ENCODE data around the gene INPP5F. TPM values are rescaled to one million over a fixed set of nuclear protein-coding genes. Genes with fewer than 3 reads are reported as not detected.
A peak's percentile ranks its signal among the peaks of the same experiment; 100 is the strongest.

The INPP5F gene
- total and polyA plus RNA-seq, 9 of the 15 experiments (the other 6 are each of a cell fraction or from before 2014, with no cell fraction given) = 1.6 to 7.3 (median 6.0) TPM

DNA sequence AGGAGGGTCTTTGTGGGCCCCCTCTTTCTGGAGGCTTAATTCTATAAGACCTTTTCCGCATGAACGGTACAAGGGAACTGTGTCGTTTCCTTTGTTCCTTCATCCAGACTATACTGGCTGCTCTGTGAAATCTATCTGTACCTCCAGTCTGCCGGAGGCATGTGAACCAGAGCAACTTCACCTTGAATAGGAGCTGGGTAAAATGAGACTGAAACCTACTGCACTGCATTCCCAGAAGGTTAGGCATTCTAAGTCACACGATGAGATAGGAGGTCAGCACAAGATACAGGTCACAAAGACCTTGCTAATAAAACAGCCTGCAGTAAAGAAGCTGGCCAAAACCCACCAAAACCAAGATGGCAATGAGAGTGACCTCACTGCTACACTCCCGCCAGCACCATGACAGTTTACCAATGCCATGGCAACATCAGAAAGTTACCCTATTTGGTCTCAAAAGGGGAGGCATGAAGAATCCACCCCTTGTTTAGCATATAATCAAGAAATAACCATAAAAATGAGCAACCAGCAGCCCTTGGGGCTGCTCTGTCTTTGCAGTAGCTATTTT, 36.8 kb upstream of the INPP5F start:
- 60% methylated on average over 6 of the region's 6 CpGs for WGBS (ENCODE audit: insufficient coverage, low coverage, missing lambda C conversion rate)
- H3K4me1 ChIP-seq (replicated peaks in 1 of 2; ENCODE audit: control insufficient read depth in 2 of 2, insufficient read depth in 2 of 2, low read length in 2 of 2) = peaks cover 10 to 13% of the 10 kb centered on the region in 2 experiments; a peak in 4 of 5 replicates
- in situ Hi-C loops (cut with MboI) (loop anchor here (5.0 kb wide), 1 partner anchor 168 kb away; no protein-coding TSS in a partner anchor), intact Hi-C loops (cut with micrococcal nuclease) (loop anchor here (5.0 kb wide), 4 partner anchors 38 to 648 kb away; partner anchors contain the start of gene INPP5F)
- ATAC-seq (no peak), FAIRE-seq (no peak), DNase-seq (ENCODE audit: extremely low read depth in 1 of 4, low spot score in 3 of 4) (no peak)
- ChIA-PET POLR2A (no interaction called here), CTCF (ENCODE audit: low intra/inter-chr PET ratio) (interaction anchor here (0.6 kb wide), 2 partner anchors 171 to 284 kb away, joined by 3 to 6 read pairs; no protein-coding TSS in a partner anchor)
- no TSS peak for BruUV-seq (replicated peaks)
- no peaks in the 10 kb centered on the region for H3K79me2 ChIP-seq (ENCODE audit: control insufficient read depth, insufficient read depth, low read length)
- H3K36me3 ChIP-seq (ENCODE audit: control insufficient read depth, insufficient read depth, low read length) = no peaks in the 10 kb centered on the region
- no peaks in the 10 kb centered on the region for H3K9me1 ChIP-seq (ENCODE audit: control insufficient read depth, insufficient read depth, low read length)
- TF ChIP-seq, protein P1, sequence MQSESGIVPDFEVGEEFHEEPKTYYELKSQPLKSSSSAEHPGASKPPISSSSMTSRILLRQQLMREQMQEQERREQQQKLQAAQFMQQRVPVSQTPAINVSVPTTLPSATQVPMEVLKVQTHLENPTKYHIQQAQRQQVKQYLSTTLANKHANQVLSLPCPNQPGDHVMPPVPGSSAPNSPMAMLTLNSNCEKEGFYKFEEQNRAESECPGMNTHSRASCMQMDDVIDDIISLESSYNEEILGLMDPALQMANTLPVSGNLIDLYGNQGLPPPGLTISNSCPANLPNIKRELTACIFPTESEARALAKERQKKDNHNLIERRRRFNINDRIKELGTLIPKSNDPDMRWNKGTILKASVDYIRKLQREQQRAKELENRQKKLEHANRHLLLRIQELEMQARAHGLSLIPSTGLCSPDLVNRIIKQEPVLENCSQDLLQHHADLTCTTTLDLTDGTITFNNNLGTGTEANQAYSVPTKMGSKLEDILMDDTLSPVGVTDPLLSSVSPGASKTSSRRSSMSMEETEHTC (IDR thresholded peaks at IDR 0.05) = no peak
- 0 out of 2 replicates have a peak, but pooled peaks have one; percentile 21 for TF ChIP-seq RFX1 (IDR thresholded peaks at IDR 0.05)
- H3K27me3 ChIP-seq (ENCODE audit: control insufficient read depth in 2 of 2, insufficient read depth in 2 of 2, low read length in 2 of 2) = no peaks in the 10 kb centered on the region
- no peak overlapping the region for H3K4me3 ChIP-seq
- no peak overlapping the region for H3K4me2 ChIP-seq (ENCODE audit: insufficient read depth, low read length)
- no peak overlapping the region for H3K9ac ChIP-seq (ENCODE audit: insufficient read depth in 1 of 2, low read depth in 2 of 2, low read length in 2 of 2)
- no peaks in the 10 kb centered on the region for H4K20me1 ChIP-seq (replicated peaks; ENCODE audit: control insufficient read depth, insufficient read depth, low read length)
- H2AFZ ChIP-seq (ENCODE audit: low read depth, low read length) = no peak overlapping the region
- H3K27ac ChIP-seq (ENCODE audit: extremely low read depth, low read depth, low read length) = no peak overlapping the region
- no peaks in the 10 kb centered on the region for H3K9me3 ChIP-seq (replicated peaks; ENCODE audit: control insufficient read depth, insufficient read depth, low read depth, low read length)

DNA sequence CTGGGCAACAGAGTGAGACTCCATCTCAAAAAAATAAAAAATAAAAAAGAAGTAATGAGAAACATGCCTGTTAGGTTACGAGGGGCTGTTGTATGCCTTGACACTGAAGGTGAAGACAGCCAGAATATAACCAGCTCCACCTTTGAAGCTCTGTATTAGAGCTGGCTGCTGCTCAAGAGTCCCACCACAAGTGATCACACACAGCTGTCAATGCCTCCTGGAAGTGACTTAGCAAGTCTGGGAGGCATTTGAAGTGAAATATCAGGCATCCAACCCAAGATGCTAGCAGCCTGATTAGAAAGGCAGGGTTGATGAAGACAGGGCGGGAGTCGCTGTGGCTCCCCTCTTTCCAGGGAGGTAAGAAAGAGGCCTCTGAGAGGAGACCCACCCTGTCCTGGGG, 34.1 kb upstream of the INPP5F start:
- BruUV-seq (replicated peaks) = no TSS peak
- Histone ChIP-seq H3K9me1 (ENCODE audit: control insufficient read depth, insufficient read depth, low read length) (no peaks in the 10 kb centered on the region), H3K4me2 (ENCODE audit: insufficient read depth, low read length) (no peak overlapping the region), H3K9me3 (replicated peaks; ENCODE audit: control insufficient read depth, insufficient read depth, low read depth, low read length) (no peaks in the 10 kb centered on the region), H3K9ac (ENCODE audit: insufficient read depth in 1 of 2, low read depth in 2 of 2, low read length in 2 of 2) (no peak overlapping the region), H3K4me3 (no peak overlapping the region), H3K79me2 (ENCODE audit: control insufficient read depth, insufficient read depth, low read length) (no peaks in the 10 kb centered on the region), H3K27me3 (ENCODE audit: control insufficient read depth in 2 of 2, insufficient read depth in 2 of 2, low read length in 2 of 2) (no peaks in the 10 kb centered on the region), H3K4me1 (replicated peaks in 1 of 2; ENCODE audit: control insufficient read depth in 2 of 2, insufficient read depth in 2 of 2, low read length in 2 of 2) (peaks cover 10 to 13% of the 10 kb centered on the region in 2 experiments; a peak in 4 of 5 replicates), H2AFZ (ENCODE audit: low read depth, low read length) (no peak overlapping the region), H3K27ac (ENCODE audit: extremely low read depth, low read depth, low read length) (no peak overlapping the region), H4K20me1 (replicated peaks; ENCODE audit: control insufficient read depth, insufficient read depth, low read length) (no peaks in the 10 kb centered on the region), H3K36me3 (ENCODE audit: control insufficient read depth, insufficient read depth, low read length) (no peaks in the 10 kb centered on the region)
- in situ Hi-C loops (cut with MboI) (no loop called here), intact Hi-C loops (cut with micrococcal nuclease) (no loop called here)
- ChIA-PET POLR2A (no interaction called here), CTCF (ENCODE audit: low intra/inter-chr PET ratio) (interaction anchor here (0.6 kb wide), 1 partner anchor 10 kb away, joined by 4 read pairs; no protein-coding TSS in a partner anchor)
- peak; percentile 76 for ATAC-seq
- no peak for FAIRE-seq
- TF ChIP-seq SMARCA4 (IDR thresholded peaks at IDR 0.05) (0 out of 2 replicates have a peak, but pooled peaks have one; percentile 12), NFE2 (IDR thresholded peaks at IDR 0.05; ENCODE audit: low read depth) (peak; percentile 83), CREM (IDR thresholded peaks at IDR 0.05; ENCODE audit: low read depth) (0 out of 2 replicates have a peak, but pooled peaks have one; percentile 6), NFXL1 (CRISPR knock-in tag; IDR thresholded peaks at IDR 0.05) (no peak), SMAD2 (IDR thresholded peaks at IDR 0.05; ENCODE audit: low read depth, low read length) (no peak), ARID1B (IDR thresholded peaks at IDR 0.05) (peak; percentile 42; the same call in 1 of the 2 replicates), MAFG (tag; conservative IDR thresholded peaks at IDR 0.05) (peak; percentile 49), TAL1 (IDR thresholded peaks at IDR 0.05) (peak; percentile 20; the same call in 1 of the 2 replicates), MEIS2 (IDR thresholded peaks at IDR 0.05; ENCODE audit: partially characterized antibody) (peak; percentile 53), MAFF (IDR thresholded peaks at IDR 0.05; ENCODE audit: low read length) (peak; percentile 20; the same call in 1 of the 2 replicates), CBFA2T3 (IDR thresholded peaks at IDR 0.05) (peak; percentile 51), TEAD4 (IDR thresholded peaks at IDR 0.05; ENCODE audit: low read length) (peak; percentile 41; the same call in 1 of the 2 replicates), TEAD4 (CRISPR knock-in tag; IDR thresholded peaks at IDR 0.05; ENCODE audit: borderline replicate concordance) (no peak), ZNF23 (CRISPR knock-in tag; IDR thresholded peaks at IDR 0.05) (no peak), DMBX1 (CRISPR knock-in tag; IDR thresholded peaks at IDR 0.05; ENCODE audit: borderline replicate concordance) (no peak)
- 44% methylated on average over 1 of the region's 3 CpGs for WGBS (ENCODE audit: insufficient coverage, low coverage, missing lambda C conversion rate)
- DNase-seq (ENCODE audit: extremely low read depth in 1 of 4, low spot score in 3 of 4) = peak in 2 of 4 experiments; percentile 33 to 66

Measured in K562 (cell line).